GM12878 (cell line): ENCODE data around the gene TSSK2. TPM values are rescaled to one million over a fixed set of nuclear protein-coding genes. Genes with fewer than 3 reads are reported as not detected.

Experiments used
- ATAC-seq: fragments of 200-7000 bp; cut with Tn5 transposase; 3 replicates; pipeline ENCODE4 v1.9.1; 2020; ENCODE audit warnings: mild to moderate bottlenecking, moderate library complexity
- BruUV-seq: library from RNA; stranded (reverse); fragments of 400-500 nt; replicated peaks from 2 replicates; lab custom pipeline; 2021; lab: Mats Ljungman, UMichigan
- CTCF ChIA-PET: fragments of 300-600 bp; sonication (Branson Sonifier 250); formaldehyde crosslinking; extraction: SDS; loops from one replicate; lab custom pipeline; 2021; ENCODE audit warnings: inconsistent platforms; lab: Yijun Ruan, JAX
- POLR2A ChIA-PET: fragments of 350-600 bp; formaldehyde crosslinking; extraction: SDS; loops from one replicate; lab custom pipeline; 2021; ENCODE audit warnings: inconsistent platforms; lab: Charles Lee
- RAD21 ChIA-PET: fragments of 300-600 bp; sonication (Branson Sonifier 250); formaldehyde crosslinking; loops from one replicate; lab custom pipeline; 2023; ENCODE audit warnings: antibody characterized with exemption; ENCODE audit not compliant: unreplicated experiment; lab: Charles Lee
- SMC1A ChIA-PET: fragments of 300-600 bp; sonication (Branson Sonifier 250); formaldehyde crosslinking; loops from one replicate; lab custom pipeline; 2023; ENCODE audit not compliant: unreplicated experiment, uncharacterized antibody; lab: Charles Lee
- DNase-seq: peaks from one replicate; pipeline ENCODE4 v3.0.0-alpha.2; 2011; ENCODE audit warnings: low read depth, low spot score
- FAIRE-seq: peaks from 3 replicates; lab custom pipeline; 2011; peaks lifted over from hg19 to GRCh38; lab: Jason Lieb, UNC
- H2AFZ ChIP-seq: 2 replicates; pipeline ENCODE4 v1.6.0; 2011; ENCODE audit warnings: low read depth, low read length, control low read depth; ENCODE audit not compliant: control insufficient read depth
- H3K27ac ChIP-seq: 2 replicates; pipeline ENCODE4 v1.5.1; 2011; ENCODE audit warnings: control low read depth; ENCODE audit not compliant: control insufficient read depth, insufficient read depth
- H3K27me3 ChIP-seq, 2 experiments: replicated peaks in 1 of 2; 2 replicates each; pipeline versions ENCODE4 v1.6.0 to v1.6.1; 2011; ENCODE audit warnings: low read length in 1 of 2; ENCODE audit not compliant: control insufficient read depth in 2 of 2, insufficient read depth in 2 of 2
- H3K36me3 ChIP-seq, 2 experiments: 2 replicates each; pipeline ENCODE4 v1.5.1; 2011; ENCODE audit warnings: low read length in 1 of 2; ENCODE audit not compliant: control insufficient read depth in 2 of 2, insufficient read depth in 2 of 2
- H3K4me1 ChIP-seq: 2 replicates; pipeline ENCODE4 v1.6.1; 2011; ENCODE audit warnings: mild to moderate bottlenecking, low read length, moderate library complexity, mixed read lengths; ENCODE audit not compliant: control insufficient read depth, insufficient read depth
- H3K4me2 ChIP-seq: 2 replicates; pipeline ENCODE4 v1.6.0; 2011; ENCODE audit warnings: control low read depth; ENCODE audit not compliant: control insufficient read depth, insufficient read depth
- H3K4me3 ChIP-seq: fragments of 200-600 bp; sonication (generic); 2 replicates; pipeline ENCODE4 v1.5.1; 2016
- H3K79me2 ChIP-seq: 2 replicates; pipeline ENCODE4 v1.6.0; 2011; ENCODE audit warnings: low read length; ENCODE audit not compliant: control insufficient read depth, insufficient read depth
- H3K9ac ChIP-seq: 2 replicates; pipeline ENCODE4 v1.8.0; 2011; ENCODE audit warnings: low read length, control low read depth, mixed read lengths; ENCODE audit not compliant: control insufficient read depth, insufficient read depth
- H3K9me3 ChIP-seq: replicated peaks from 3 replicates; pipeline ENCODE4 v1.5.1; 2011; ENCODE audit warnings: mild to moderate bottlenecking, low read length; ENCODE audit not compliant: control insufficient read depth, insufficient read depth
- H4K20me1 ChIP-seq: 2 replicates; pipeline ENCODE4 v1.6.0; 2011; ENCODE audit not compliant: control insufficient read depth, insufficient read depth
- BACH1 ChIP-seq: fragments of 450-650 bp; IDR thresholded peaks from 2 replicates; pipeline ENCODE4 v1.6.1; 2017; ENCODE audit warnings: mild to moderate bottlenecking, borderline replicate concordance
- BCL3 ChIP-seq: IDR thresholded peaks from 2 replicates; pipeline ENCODE4 v1.6.1; 2011; ENCODE audit warnings: borderline replicate concordance, low read depth, mild to moderate bottlenecking, moderate library complexity, low read length; ENCODE audit not compliant: insufficient read depth, poor library complexity, severe bottlenecking
- CHD2 ChIP-seq: IDR thresholded peaks from 2 replicates; pipeline ENCODE4 v1.6.1; 2011; ENCODE audit warnings: low read depth, low read length, improper control_type of control experiment, borderline replicate concordance
- E2F4 ChIP-seq: IDR thresholded peaks from 2 replicates; pipeline ENCODE4 v1.6.1; 2012; ENCODE audit warnings: low read depth, low read length, improper control_type of control experiment
- IRF3 ChIP-seq: fragments of 450-650 bp; IDR thresholded peaks from 2 replicates; pipeline ENCODE4 v1.6.1; 2014; ENCODE audit warnings: mild to moderate bottlenecking
- NFXL1 ChIP-seq: fragments of 450-650 bp; IDR thresholded peaks from 2 replicates; pipeline ENCODE4 v1.6.1; 2017; ENCODE audit warnings: antibody characterized with exemption, mild to moderate bottlenecking, borderline replicate concordance
- TCF12 ChIP-seq: IDR thresholded peaks from 2 replicates; pipeline ENCODE4 v1.6.1; 2011; ENCODE audit warnings: low read depth, mild to moderate bottlenecking, low read length
- ZBTB11 ChIP-seq: fragments of 450-650 bp; formaldehyde crosslinking; IDR thresholded peaks from 2 replicates; pipeline ENCODE4 v1.5.0; 2022; ENCODE audit warnings: mild to moderate bottlenecking, missing genetic modification characterization
- ZBTB40 ChIP-seq: fragments of 450-650 bp; IDR thresholded peaks from 2 replicates; pipeline ENCODE4 v1.6.1; 2016; ENCODE audit warnings: mild to moderate bottlenecking, moderate library complexity, borderline replicate concordance
- ZZZ3 ChIP-seq: IDR thresholded peaks from 2 replicates; pipeline ENCODE4 v1.6.1; 2011; ENCODE audit warnings: low read depth; ENCODE audit not compliant: control insufficient read depth, insufficient read length
- WGBS: methylation state at CpG from one replicate; pipeline ENCODE4 v1.1.6; 2016; ENCODE audit warnings: low lambda C conversion rate; ENCODE audit not compliant: insufficient replicate concordance, insufficient coverage; ENCODE audit errors: missing lambda C conversion rate; 5-methylcytosine and 5-hydroxymethylcytosine counted together
- in situ Hi-C: fragments of 300-500 bp; cut with MboI; formaldehyde crosslinking; loops from 9 replicates; pipeline ENCODE4 v1.14.3; 2018; ENCODE audit warnings: mixed read lengths
- intact Hi-C: fragments of 100-400 bp; cut with micrococcal nuclease; formaldehyde crosslinking; loops from one replicate; pipeline ENCODE4 v1.14.2; 2022; ENCODE audit not compliant: unreplicated experiment
- polyA plus RNA-seq, 11 experiments: library from polyadenylated mRNA; depleted of rRNA in 4 of 11; unstranded in 6 of 11; stranded (reverse) in 5 of 11; fragments of >200 nt; fragmentation: Nextera tagmentation in 4 of 11; fragmentation: Illumina TruSeq in 1 of 11; extraction: Ambion mirVana in 4 of 11; extraction: Trizol in 1 of 11; gene quantifications; 1 replicate in 1 of 11; 2 replicates in 10 of 11; pipeline versions ENCODE4 v1.2.1 to v1.2.3, GENCODE V29; 2011 to 2016; ENCODE audit warnings: inconsistent platforms in 2 of 11, missing spikeins in 2 of 11, low read depth in 1 of 11
- total RNA-seq, 4 experiments: library from RNA; depleted of rRNA in 3 of 4; stranded (reverse); fragments of >200 nt in 3 of 4; fragmentation: Illumina TruSeq in 1 of 4; extraction: Trizol in 1 of 4; gene quantifications; 2 replicates each; pipeline versions ENCODE4 v1.2.1 to v1.2.3, GENCODE V29; 2013 to 2021

TSSK2 gene
- total and polyA plus RNA-seq, 10 of the 15 experiments (the other 5 are each of a cell fraction or from before 2014, with no cell fraction given), result 0.03 to 0.17 TPM; not detected in 8

- H3K4me2 ChIP-seq, result no peak overlapping the region
- no peaks in the 10 kb centered on the region for H3K79me2 ChIP-seq
- in situ Hi-C loops (no loop called here), intact Hi-C loops (no loop called here)
- FAIRE-seq (no peak), DNase-seq (no peak), ATAC-seq (no peak)
- CTCF ChIA-PET, result no interaction called here
- H3K4me1 ChIP-seq, result no peaks in the 10 kb centered on the region
- no TSS peak for BruUV-seq
- no peak overlapping the region for H3K4me3 ChIP-seq
- POLR2A ChIA-PET, result no interaction called here
- 27% methylated on average over 38 of the region's 68 CpGs for WGBS
- H3K27ac ChIP-seq, result no peak overlapping the region
- H3K27me3 ChIP-seq, result peaks cover 5 to 18% of the 10 kb centered on the region in 2 experiments
- H3K36me3 ChIP-seq, result no peaks in the 10 kb centered on the region
- no peak overlapping the region for H3K9ac ChIP-seq
- SMC1A ChIA-PET, result no interaction called here
- RAD21 ChIA-PET, result interaction anchor here (0.6 kb wide), 1 partner anchor 141 kb away, joined by 3 read pairs; no protein-coding TSS in a partner anchor
- H3K9me3 ChIP-seq, result no peaks in the 10 kb centered on the region
- no peaks in the 10 kb centered on the region for H4K20me1 ChIP-seq
- no peak overlapping the region for H2AFZ ChIP-seq
- TF ChIP-seq E2F4 (no peak), BCL3 (no peak), ZBTB40 (no peak), IRF3 (no peak), NFXL1 (no peak), ZBTB11 (CRISPR knock-in tag) (no peak), BACH1 (no peak), CHD2 (no peak), ZZZ3 (no peak), TCF12 (no peak)
Measured at GRCh38 chr22:19150482-19151328, 19.6 kb downstream of the TSSK2 start.
